Kasumi-1 (cell line): ENCODE results near the gene TULP1.
"Not testable (repeated sequence)": the region's sequence is repeated elsewhere in the genome, so short reads cannot be mapped to it uniquely, and the experiment has no call there.

Experiments
- DNase-seq, 2 experiments: peaks; one replicate each; lab custom pipeline; 2025; lab: John Stamatoyannopoulos, UW

TULP1 gene

GRCh38 chr6:35521235-35521634 is 8.5 kb upstream of the TULP1 start:
- DNase-seq = no peak

- DNase-seq = no peak
Measured at GRCh38 chr6:35519313-35520015, 6.8 kb upstream of the TULP1 start.

- DNase-seq = no peak
Measured at GRCh38 chr6:35518566-35519312, 6.0 kb upstream of the TULP1 start.

GRCh38 chr6:35517978-35518377 is 5.3 kb upstream of the TULP1 start:
- not testable (repeated sequence) for DNase-seq

GRCh38 chr6:35516712-35517111 is 4.0 kb upstream of the TULP1 start:
- no peak for DNase-seq

GRCh38 chr6:35515939-35516338 is 3.2 kb upstream of the TULP1 start:
- not testable (repeated sequence) for DNase-seq

- no peak for DNase-seq
Measured at GRCh38 chr6:35514587-35514986, 1.9 kb upstream of the TULP1 start.

- DNase-seq = no peak
Measured at GRCh38 chr6:35512006-35512405, 690 bp downstream of the TULP1 start.

- no peak for DNase-seq
Measured at GRCh38 chr6:35511562-35511941, 1.1 kb downstream of the TULP1 start.

- DNase-seq = no peak
Measured at GRCh38 chr6:35510916-35511561, 1.7 kb downstream of the TULP1 start.

- no peak for DNase-seq
Measured at GRCh38 chr6:35508542-35508941, 4.2 kb downstream of the TULP1 start.

- no peak for DNase-seq
Measured at GRCh38 chr6:35508027-35508426, 4.7 kb downstream of the TULP1 start.

- no peak for DNase-seq
Measured at GRCh38 chr6:35507221-35507620, 5.5 kb downstream of the TULP1 start.

GRCh38 chr6:35506536-35506935 is 6.2 kb downstream of the TULP1 start:
- no peak for DNase-seq

- no peak for DNase-seq
Measured at GRCh38 chr6:35505999-35506412, 6.7 kb downstream of the TULP1 start.

- no peak for DNase-seq
Measured at GRCh38 chr6:35503534-35503933, 9.2 kb downstream of the TULP1 start.

- no peak for DNase-seq
Measured at GRCh38 chr6:35501784-35502183, 10.9 kb downstream of the TULP1 start.

GRCh38 chr6:35500782-35501181 is 11.9 kb downstream of the TULP1 start:
- no peak for DNase-seq

- DNase-seq = no peak
Measured at GRCh38 chr6:35499372-35499771, 13.3 kb downstream of the TULP1 start.

GRCh38 chr6:35498422-35499067 is 14.2 kb downstream of the TULP1 start:
- DNase-seq = no peak

- DNase-seq = peak in 1 of 2 experiments; percentile 25
Measured at GRCh38 chr6:35497571-35498421, 14.9 kb downstream of the TULP1 start.
